HFF-Myc (cell line): ENCODE data around the gene ZCCHC3.
A peak's percentile ranks its signal among the peaks of the same experiment; 100 is the strongest.

Experiments
- DNase-seq: peaks from one replicate; pipeline ENCODE4 v3.0.0-alpha.2; 2011; ENCODE audit warnings: low read depth; ENCODE audit errors: extremely low read depth
- H3K4me3 ChIP-seq: replicated peaks from 2 replicates; pipeline ENCODE4 v1.5.1; 2011; ENCODE audit warnings: low read depth, mild to moderate bottlenecking, control low read depth, low read length
- TF ChIP-seq, protein P1 (sequence below): IDR thresholded peaks from 2 replicates; pipeline ENCODE4 v1.5.1; 2012; ENCODE audit warnings: mild to moderate bottlenecking, low read depth, low read length, control low read depth; ENCODE audit errors: missing control alignments

The ZCCHC3 gene

DNA sequence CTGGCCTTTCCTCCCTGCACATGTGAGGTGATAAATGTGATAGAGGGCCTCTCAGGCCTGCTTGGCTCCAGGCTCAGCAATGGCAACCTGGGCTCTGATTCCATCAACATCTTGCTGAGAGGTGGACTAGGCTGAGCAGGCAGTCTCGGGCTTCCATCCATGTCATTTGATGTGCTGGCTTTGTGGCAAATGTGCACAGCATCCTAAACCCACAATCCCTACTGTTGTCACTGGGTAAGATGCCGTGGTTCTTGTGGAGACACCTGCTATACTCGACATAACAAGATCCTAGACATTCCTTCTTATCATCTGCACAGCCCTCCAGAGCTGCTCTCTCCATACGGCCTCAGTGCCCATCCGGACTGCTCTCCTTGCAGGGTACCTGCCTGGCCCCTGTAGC is 2.8 kb upstream of the ZCCHC3 start:
- no peak for DNase-seq
- TF ChIP-seq, protein P1, sequence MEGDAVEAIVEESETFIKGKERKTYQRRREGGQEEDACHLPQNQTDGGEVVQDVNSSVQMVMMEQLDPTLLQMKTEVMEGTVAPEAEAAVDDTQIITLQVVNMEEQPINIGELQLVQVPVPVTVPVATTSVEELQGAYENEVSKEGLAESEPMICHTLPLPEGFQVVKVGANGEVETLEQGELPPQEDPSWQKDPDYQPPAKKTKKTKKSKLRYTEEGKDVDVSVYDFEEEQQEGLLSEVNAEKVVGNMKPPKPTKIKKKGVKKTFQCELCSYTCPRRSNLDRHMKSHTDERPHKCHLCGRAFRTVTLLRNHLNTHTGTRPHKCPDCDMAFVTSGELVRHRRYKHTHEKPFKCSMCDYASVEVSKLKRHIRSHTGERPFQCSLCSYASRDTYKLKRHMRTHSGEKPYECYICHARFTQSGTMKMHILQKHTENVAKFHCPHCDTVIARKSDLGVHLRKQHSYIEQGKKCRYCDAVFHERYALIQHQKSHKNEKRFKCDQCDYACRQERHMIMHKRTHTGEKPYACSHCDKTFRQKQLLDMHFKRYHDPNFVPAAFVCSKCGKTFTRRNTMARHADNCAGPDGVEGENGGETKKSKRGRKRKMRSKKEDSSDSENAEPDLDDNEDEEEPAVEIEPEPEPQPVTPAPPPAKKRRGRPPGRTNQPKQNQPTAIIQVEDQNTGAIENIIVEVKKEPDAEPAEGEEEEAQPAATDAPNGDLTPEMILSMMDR = no peak
- no peak overlapping the region for H3K4me3 ChIP-seq

DNA sequence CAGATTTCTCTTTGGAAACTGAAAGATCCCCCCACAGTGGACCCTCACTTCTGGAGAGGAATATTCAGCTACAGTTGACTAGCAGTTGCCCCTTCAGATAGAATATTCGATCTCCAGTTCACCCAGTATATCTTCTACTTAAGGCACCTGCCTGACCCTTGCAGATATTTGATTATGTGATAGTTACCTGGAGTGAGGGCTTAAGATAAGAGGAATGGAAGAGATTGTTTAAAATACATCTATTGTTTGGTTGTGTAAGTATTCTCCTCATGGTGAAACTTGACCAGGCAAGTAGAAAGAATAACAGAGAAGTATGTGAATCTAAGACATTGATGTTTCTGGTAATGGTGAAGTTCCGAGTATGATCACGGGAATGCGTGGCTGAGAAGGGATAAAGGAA is 1.6 kb upstream of the ZCCHC3 start:
- no peak overlapping the region for H3K4me3 ChIP-seq
- TF ChIP-seq, protein P1 = no peak
- no peak for DNase-seq

DNA sequence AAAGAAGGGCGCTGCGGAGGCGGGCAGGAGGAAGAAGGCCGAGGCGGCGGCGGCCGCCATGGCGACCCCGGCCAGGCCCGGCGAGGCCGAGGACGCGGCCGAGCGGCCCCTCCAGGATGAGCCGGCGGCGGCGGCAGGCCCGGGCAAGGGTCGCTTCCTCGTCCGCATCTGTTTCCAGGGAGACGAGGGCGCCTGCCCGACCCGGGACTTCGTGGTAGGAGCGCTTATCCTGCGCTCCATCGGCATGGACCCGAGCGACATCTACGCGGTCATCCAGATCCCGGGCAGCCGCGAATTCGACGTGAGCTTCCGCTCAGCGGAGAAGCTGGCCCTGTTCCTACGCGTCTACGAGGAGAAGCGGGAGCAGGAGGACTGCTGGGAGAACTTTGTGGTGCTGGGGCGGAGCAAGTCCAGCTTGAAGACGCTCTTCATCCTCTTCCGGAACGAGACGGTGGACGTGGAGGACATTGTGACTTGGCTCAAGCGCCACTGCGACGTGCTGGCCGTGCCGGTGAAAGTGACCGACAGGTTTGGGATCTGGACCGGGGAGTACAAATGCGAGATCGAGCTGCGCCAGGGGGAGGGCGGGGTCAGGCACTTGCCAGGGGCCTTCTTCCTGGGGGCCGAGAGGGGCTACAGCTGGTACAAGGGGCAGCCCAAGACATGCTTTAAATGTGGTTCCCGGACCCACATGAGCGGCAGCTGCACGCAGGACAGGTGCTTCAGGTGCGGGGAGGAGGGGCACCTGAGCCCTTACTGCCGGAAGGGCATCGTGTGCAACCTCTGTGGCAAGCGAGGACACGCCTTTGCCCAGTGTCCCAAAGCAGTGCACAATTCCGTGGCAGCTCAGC is 780 bp downstream of the ZCCHC3 start:
- H3K4me3 ChIP-seq = peak overlapping the region; percentile 75
- no peak for DNase-seq
- TF ChIP-seq, protein P1 = no peak

DNA sequence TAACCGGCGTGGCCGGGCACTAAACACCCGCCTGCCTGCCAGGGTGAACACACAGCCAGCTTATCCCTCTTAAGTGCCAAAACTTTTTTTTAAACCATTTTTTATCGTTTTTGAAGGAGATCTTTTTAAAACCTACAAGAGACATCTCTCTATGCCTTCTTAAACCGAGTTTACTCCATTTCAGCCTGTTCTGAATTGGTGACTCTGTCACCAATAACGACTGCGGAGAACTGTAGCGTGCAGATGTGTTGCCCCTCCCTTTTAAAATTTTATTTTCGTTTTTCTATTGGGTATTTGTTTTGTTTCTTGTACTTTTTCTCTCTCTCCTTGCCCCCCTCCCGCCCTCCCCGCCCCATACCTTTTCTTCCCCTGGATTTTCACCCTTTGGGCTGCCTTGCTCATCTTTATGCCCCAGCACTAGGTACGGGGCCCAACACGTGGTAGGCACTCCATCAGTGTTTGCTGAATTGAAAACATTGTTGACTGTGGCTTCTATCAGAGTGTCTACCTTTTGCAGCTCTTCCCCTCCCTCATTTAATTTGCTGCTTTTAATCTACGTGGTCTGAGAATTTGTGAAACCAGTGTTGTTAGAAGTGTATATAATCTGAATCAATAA is 1.5 kb downstream of the ZCCHC3 start:
- H3K4me3 ChIP-seq = peak overlapping the region; percentile 75
- no peak for DNase-seq
- TF ChIP-seq, protein P1 = no peak

DNA sequence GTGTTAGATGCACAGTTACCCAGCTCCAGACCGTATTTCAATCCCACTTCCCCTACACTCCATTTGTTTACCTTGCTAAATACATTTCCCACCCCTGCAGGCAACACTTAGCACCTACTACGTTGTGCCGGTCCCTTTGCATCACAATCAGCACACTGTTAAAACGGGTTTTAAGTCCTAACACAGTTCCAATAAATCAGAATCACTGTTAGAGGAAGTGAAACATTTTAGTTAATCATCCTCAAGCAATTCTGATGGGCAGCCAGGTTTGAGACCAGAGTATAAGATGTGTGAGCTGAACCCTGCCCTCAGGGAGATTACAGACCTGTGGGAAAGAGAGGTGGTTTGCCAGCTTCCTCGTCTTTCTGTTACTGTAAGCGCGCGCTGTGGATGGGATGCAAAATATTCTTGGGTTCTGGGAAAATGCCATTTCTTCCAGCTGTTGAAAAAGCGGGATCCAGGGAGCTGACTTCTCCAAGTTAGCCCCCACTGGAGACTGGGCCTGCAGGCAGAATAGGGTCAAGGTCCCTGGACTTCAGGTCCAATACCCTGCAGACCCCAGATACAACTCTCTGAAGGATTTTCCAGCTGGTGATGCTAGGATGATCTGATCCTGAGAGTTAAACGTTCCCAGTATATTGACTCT is 3.1 kb downstream of the ZCCHC3 start:
- TF ChIP-seq, protein P1 = no peak
- peak overlapping the region; percentile 75 for H3K4me3 ChIP-seq
- no peak for DNase-seq

DNA sequence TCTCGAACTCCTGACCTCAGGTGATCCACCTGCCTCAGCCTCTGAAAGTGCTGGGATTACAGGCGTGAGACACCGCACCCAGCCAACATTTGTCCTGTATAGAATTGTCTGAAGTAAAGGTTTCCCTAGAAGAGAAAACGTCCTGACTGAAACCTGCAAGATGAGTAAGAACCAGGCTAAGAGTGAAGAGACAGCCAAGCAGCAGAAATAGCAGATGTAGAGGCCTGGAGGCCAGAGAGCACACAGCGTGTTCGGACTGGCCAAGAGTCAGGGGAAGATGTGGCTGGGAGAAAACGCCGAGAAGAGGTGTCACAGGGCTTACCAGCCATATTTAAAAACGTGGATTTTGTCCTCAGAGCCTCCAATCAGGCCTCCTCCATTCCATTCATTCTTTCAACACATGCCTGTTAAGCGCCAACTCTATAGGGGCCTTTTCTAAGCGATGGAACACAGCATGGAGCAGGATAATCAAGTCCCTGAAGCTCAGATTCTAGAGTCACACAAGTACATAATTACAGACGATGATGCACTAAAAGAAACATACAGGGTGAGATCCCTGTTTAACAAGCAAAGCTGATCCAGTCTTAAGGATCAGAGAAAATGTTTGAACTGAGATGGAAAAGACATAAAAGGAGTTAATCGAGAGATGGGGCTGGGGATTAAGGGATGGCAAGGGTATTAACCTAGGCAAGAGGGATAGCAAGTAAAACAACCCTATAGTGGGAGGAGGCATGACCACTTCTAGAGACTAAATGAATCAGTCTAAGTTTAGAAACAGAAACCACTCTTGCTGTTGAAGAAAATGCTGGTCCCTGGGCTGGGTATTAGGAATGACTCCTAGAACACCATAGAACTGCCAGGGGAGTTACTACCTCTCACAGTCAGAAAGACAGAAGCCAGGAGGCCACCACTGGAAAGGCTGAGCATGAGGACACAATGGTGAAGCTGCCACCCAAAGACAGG is 4.8 kb downstream of the ZCCHC3 start:
- no peak overlapping the region for H3K4me3 ChIP-seq
- no peak for DNase-seq
- TF ChIP-seq, protein P1 = no peak
